ENCODE data around the gene GRIK5.
A peak's percentile ranks its signal among the peaks of the same experiment; 100 is the strongest.
"Not testable (repeated sequence)": the region's sequence is repeated elsewhere in the genome, so short reads cannot be mapped to it uniquely, and the experiment has no call there.

Gene GRIK5

GRCh38 chr19:42059196-42059595 is 10.8 kb downstream of the GRIK5 start:
- TF ChIP-seq POLR2A (IDR thresholded peaks at IDR 0.05; ENCODE audit: low read depth, low read length) (no peak), TAF1 (IDR thresholded peaks at IDR 0.05; ENCODE audit: borderline replicate concordance, low read depth, low read length) (no peak), POLR2AphosphoS5 (IDR thresholded peaks at IDR 0.05; ENCODE audit: low read depth, low read length) (no peak)
- FAIRE-seq (no peak), DNase-seq (ENCODE audit: insufficient read length) (no peak)

GRCh38 chr19:42057846-42058245 is 12.2 kb downstream of the GRIK5 start:
- no peak for TF ChIP-seq POLR2AphosphoS5 (IDR thresholded peaks at IDR 0.05; ENCODE audit: low read depth, low read length)
- no peak for TF ChIP-seq POLR2A (IDR thresholded peaks at IDR 0.05; ENCODE audit: low read depth, low read length)
- no peak for TF ChIP-seq TAF1 (IDR thresholded peaks at IDR 0.05; ENCODE audit: borderline replicate concordance, low read depth, low read length)
- FAIRE-seq: no peak
- no peak for DNase-seq (ENCODE audit: insufficient read length)

- TF ChIP-seq POLR2AphosphoS5 (IDR thresholded peaks at IDR 0.05; ENCODE audit: low read depth, low read length): no peak
- no peak for TF ChIP-seq POLR2A (IDR thresholded peaks at IDR 0.05; ENCODE audit: low read depth, low read length)
- TF ChIP-seq TAF1 (IDR thresholded peaks at IDR 0.05; ENCODE audit: borderline replicate concordance, low read depth, low read length): no peak
- no peak for FAIRE-seq
Measured at GRCh38 chr19:42054205-42054604, 15.8 kb downstream of the GRIK5 start.

GRCh38 chr19:42053037-42053935 is 16.7 kb downstream of the GRIK5 start:
- FAIRE-seq (peak; percentile 27), DNase-seq (ENCODE audit: insufficient read length) (no peak)
- TF ChIP-seq TAF1 (IDR thresholded peaks at IDR 0.05; ENCODE audit: borderline replicate concordance, low read depth, low read length): no peak
- no peak for TF ChIP-seq POLR2A (IDR thresholded peaks at IDR 0.05; ENCODE audit: low read depth, low read length)
- no peak for TF ChIP-seq POLR2AphosphoS5 (IDR thresholded peaks at IDR 0.05; ENCODE audit: low read depth, low read length)

More at GRCh38 chr19:42054205-42054604, 15.8 kb downstream of the GRIK5 start:
- DNase-seq (ENCODE audit: insufficient read length): no peak

- TF ChIP-seq TAF1 (IDR thresholded peaks at IDR 0.05; ENCODE audit: borderline replicate concordance, low read depth, low read length) (no peak), POLR2A (IDR thresholded peaks at IDR 0.05; ENCODE audit: low read depth, low read length) (no peak), POLR2AphosphoS5 (IDR thresholded peaks at IDR 0.05; ENCODE audit: low read depth, low read length) (no peak)
- DNase-seq (ENCODE audit: insufficient read length) (no peak), FAIRE-seq (no peak)
Measured at GRCh38 chr19:42052241-42052863, 17.7 kb downstream of the GRIK5 start.

- TF ChIP-seq TAF1 (IDR thresholded peaks at IDR 0.05; ENCODE audit: borderline replicate concordance, low read depth, low read length) (no peak), POLR2AphosphoS5 (IDR thresholded peaks at IDR 0.05; ENCODE audit: low read depth, low read length) (no peak), POLR2A (IDR thresholded peaks at IDR 0.05; ENCODE audit: low read depth, low read length) (no peak)
- FAIRE-seq: no peak
- DNase-seq (ENCODE audit: insufficient read length): no peak
Measured at GRCh38 chr19:42051166-42052115, 18.6 kb downstream of the GRIK5 start.

- no peak for DNase-seq (ENCODE audit: insufficient read length)
- no peak for TF ChIP-seq POLR2A (IDR thresholded peaks at IDR 0.05; ENCODE audit: low read depth, low read length)
- TF ChIP-seq POLR2AphosphoS5 (IDR thresholded peaks at IDR 0.05; ENCODE audit: low read depth, low read length): no peak
- no peak for TF ChIP-seq TAF1 (IDR thresholded peaks at IDR 0.05; ENCODE audit: borderline replicate concordance, low read depth, low read length)
- no peak for FAIRE-seq
Measured at GRCh38 chr19:42048992-42049391, 21.0 kb downstream of the GRIK5 start.

- no peak for FAIRE-seq
- DNase-seq (ENCODE audit: insufficient read length): no peak
- TF ChIP-seq POLR2A (IDR thresholded peaks at IDR 0.05; ENCODE audit: low read depth, low read length): no peak
- no peak for TF ChIP-seq TAF1 (IDR thresholded peaks at IDR 0.05; ENCODE audit: borderline replicate concordance, low read depth, low read length)
- TF ChIP-seq POLR2AphosphoS5 (IDR thresholded peaks at IDR 0.05; ENCODE audit: low read depth, low read length): no peak
Measured at GRCh38 chr19:42045575-42045974, 24.4 kb downstream of the GRIK5 start.

GRCh38 chr19:42042455-42043170 is 27.4 kb downstream of the GRIK5 start:
- FAIRE-seq (no peak), DNase-seq (ENCODE audit: insufficient read length) (no peak)
- TF ChIP-seq POLR2AphosphoS5 (IDR thresholded peaks at IDR 0.05; ENCODE audit: low read depth, low read length) (no peak), TAF1 (IDR thresholded peaks at IDR 0.05; ENCODE audit: borderline replicate concordance, low read depth, low read length) (no peak), POLR2A (IDR thresholded peaks at IDR 0.05; ENCODE audit: low read depth, low read length) (no peak)

GRCh38 chr19:42040491-42040890 is 29.5 kb downstream of the GRIK5 start:
- not testable (repeated sequence) for FAIRE-seq; DNase-seq (ENCODE audit: insufficient read length)
